Activated T-helper 1 cell treated with Interleukin-2 at 50 U/mL for 16 hours (primary cell): ENCODE measurements around the gene FAM222A.

Experiments used
- DNase-seq: peaks from one replicate; pipeline ENCODE4 v3.0.0-alpha.2; 2020; ENCODE audit warnings: low read depth

The FAM222A gene

GRCh38 chr12:109710747-109711595, 2.7 kb upstream of the FAM222A start:
- no peak for DNase-seq

GRCh38 chr12:109711596-109712461, 1.8 kb upstream of the FAM222A start:
- DNase-seq = no peak

GRCh38 chr12:109714141-109714912, 702 bp downstream of the FAM222A start:
- DNase-seq = peak; percentile 36

- no peak for DNase-seq
These were observed 1.3 kb downstream of the FAM222A start for GRCh38 chr12:109714913-109715244.

GRCh38 chr12:109715310-109716091, 1.9 kb downstream of the FAM222A start:
- DNase-seq = no peak

GRCh38 chr12:109716092-109716479, 2.5 kb downstream of the FAM222A start:
- DNase-seq = no peak

GRCh38 chr12:109716512-109717389, 3.1 kb downstream of the FAM222A start:
- no peak for DNase-seq

- no peak for DNase-seq
These were observed 4.0 kb downstream of the FAM222A start for GRCh38 chr12:109717390-109718357.

- DNase-seq = no peak
These were observed 4.8 kb downstream of the FAM222A start for GRCh38 chr12:109718390-109718789.

GRCh38 chr12:109719123-109720022, 5.7 kb downstream of the FAM222A start:
- DNase-seq = no peak

GRCh38 chr12:109720152-109720856, 6.7 kb downstream of the FAM222A start:
- DNase-seq = no peak

- DNase-seq = no peak
These were observed 7.2 kb downstream of the FAM222A start for GRCh38 chr12:109720857-109721189.

GRCh38 chr12:109721276-109721675, 7.7 kb downstream of the FAM222A start:
- DNase-seq = no peak

GRCh38 chr12:109722022-109722720, 8.5 kb downstream of the FAM222A start:
- DNase-seq = no peak

- no peak for DNase-seq
These were observed 9.1 kb downstream of the FAM222A start for GRCh38 chr12:109722721-109723094.

- no peak for DNase-seq
These were observed 9.8 kb downstream of the FAM222A start for GRCh38 chr12:109723311-109723881.
